K562 (cell line): ENCODE measurements around the gene CTSO. TPM values are rescaled to one million over a fixed set of nuclear protein-coding genes. Genes with fewer than 3 reads are reported as not detected.
"Not testable (repeated sequence)": the region's sequence is repeated elsewhere in the genome, so short reads cannot be mapped to it uniquely, and the experiment has no call there.

Experiments used
- ATAC-seq: fragments of 200-7000 bp; cut with Tn5 transposase; 3 replicates; pipeline ENCODE4 v1.9.1; 2020; ENCODE audit warnings: moderate library complexity
- BruUV-seq: library from RNA; stranded (reverse); fragments of 400-500 nt; replicated peaks from 2 replicates; lab custom pipeline; 2021; lab: Mats Ljungman, UMichigan
- CTCF ChIA-PET: fragments of 300-600 bp; formaldehyde crosslinking; extraction: SDS; loops from one replicate; lab custom pipeline; 2021; ENCODE audit warnings: low intra/inter-chr PET ratio; lab: Yijun Ruan, JAX
- POLR2A ChIA-PET: fragments of 300-600, 350-650 bp; sonication (Branson Sonifier 250); formaldehyde crosslinking; extraction: SDS; loops from one replicate; lab custom pipeline; 2021; ENCODE audit warnings: antibody characterized with exemption, inconsistent platforms; lab: Yijun Ruan, JAX
- DNase-seq, 4 experiments: peaks; one replicate each; pipeline versions ENCODE4 v3.0.0 to v3.0.0-alpha.2; 2011 to 2018; ENCODE audit warnings: low spot score in 3 of 4, mixed read lengths in 3 of 4; ENCODE audit errors: extremely low read depth in 1 of 4
- FAIRE-seq: peaks from 2 replicates; lab custom pipeline; 2011; peaks lifted over from hg19 to GRCh38; lab: Jason Lieb, UNC
- H2AFZ ChIP-seq: 2 replicates; pipeline ENCODE4 v1.6.0; 2011; ENCODE audit warnings: low read depth, low read length, control low read depth, inconsistent platforms
- H3K27ac ChIP-seq: fragments of 200-600 bp; 3 replicates; pipeline ENCODE4 v1.8.0; 2011; ENCODE audit warnings: low read depth, mild to moderate bottlenecking, control low read depth, inconsistent platforms, low read length, moderate library complexity, mixed read lengths; ENCODE audit errors: extremely low read depth
- H3K27me3 ChIP-seq, 2 experiments: fragments of 300-600 bp in 1 of 2; 2 replicates in 1 of 2; 3 replicates in 1 of 2; pipeline versions ENCODE4 v1.6.0 to v1.8.0; 2011; ENCODE audit warnings: inconsistent platforms in 2 of 2, low read length in 2 of 2, mild to moderate bottlenecking in 1 of 2, mixed read lengths in 1 of 2, moderate library complexity in 1 of 2; ENCODE audit not compliant: control insufficient read depth in 2 of 2, insufficient read depth in 2 of 2
- H3K36me3 ChIP-seq: fragments of 300-600 bp; 3 replicates; pipeline ENCODE4 v1.8.0; 2011; ENCODE audit warnings: mild to moderate bottlenecking, low read length, inconsistent platforms; ENCODE audit not compliant: control insufficient read depth, insufficient read depth
- H3K4me1 ChIP-seq, 2 experiments: fragments of 200-600 bp in 1 of 2; replicated peaks in 1 of 2; 2 replicates in 1 of 2; 3 replicates in 1 of 2; pipeline versions ENCODE4 v1.5.1 to v1.8.0; 2011; ENCODE audit warnings: inconsistent platforms in 2 of 2, low read length in 2 of 2, mild to moderate bottlenecking in 1 of 2, mixed read lengths in 1 of 2, moderate library complexity in 1 of 2; ENCODE audit not compliant: control insufficient read depth in 2 of 2, insufficient read depth in 2 of 2
- H3K4me2 ChIP-seq: 2 replicates; pipeline ENCODE4 v1.6.1; 2011; ENCODE audit warnings: low read length, control low read depth, inconsistent platforms, mixed read lengths; ENCODE audit not compliant: insufficient read depth
- H3K4me3 ChIP-seq: fragments of 200-600 bp; sonication (generic), shearing (Covaris generic); 2 replicates; pipeline ENCODE4 v1.5.1; 2016; ENCODE audit warnings: control low read depth, inconsistent platforms
- H3K79me2 ChIP-seq: fragments of 200-600 bp; 3 replicates; pipeline ENCODE4 v1.8.0; 2011; ENCODE audit warnings: low read length, inconsistent platforms; ENCODE audit not compliant: control insufficient read depth, insufficient read depth
- H3K9ac ChIP-seq, 2 experiments: 2 replicates each; pipeline versions ENCODE4 v1.6.0 to v1.6.1; 2011; ENCODE audit warnings: low read depth in 2 of 2, low read length in 2 of 2, control low read depth in 1 of 2, inconsistent platforms in 1 of 2, mild to moderate bottlenecking in 1 of 2, mixed read lengths in 1 of 2; ENCODE audit not compliant: insufficient read depth in 1 of 2
- H3K9me1 ChIP-seq: one replicate; pipeline ENCODE4 v1.6.0; 2011; ENCODE audit warnings: inconsistent platforms, mild to moderate bottlenecking, low read length, moderate library complexity; ENCODE audit not compliant: control insufficient read depth, insufficient read depth
- H3K9me3 ChIP-seq: replicated peaks from 2 replicates; pipeline ENCODE4 v1.5.1; 2011; ENCODE audit warnings: low read depth, low read length, inconsistent platforms; ENCODE audit not compliant: control insufficient read depth, insufficient read depth
- H4K20me1 ChIP-seq: replicated peaks from 2 replicates; pipeline ENCODE4 v1.6.1; 2011; ENCODE audit warnings: low read length, inconsistent platforms, mixed read lengths; ENCODE audit not compliant: control insufficient read depth, insufficient read depth
- ARNT ChIP-seq, 2 experiments: fragments of 450-650 bp; IDR thresholded peaks; 2 replicates each; pipeline ENCODE4 v1.6.1; 2016; ENCODE audit warnings: mild to moderate bottlenecking in 1 of 2
- CBX3 ChIP-seq, 2 experiments: IDR thresholded peaks; 1 replicate in 1 of 2; 2 replicates in 1 of 2; pipeline ENCODE4 v1.6.1; 2012; ENCODE audit warnings: inconsistent platforms in 2 of 2, low read length in 2 of 2, borderline replicate concordance in 1 of 2, control low read depth in 1 of 2
- RBM39 ChIP-seq: fragments of 200-400 bp; formaldehyde crosslinking; optimal IDR thresholded peaks from 2 replicates; pipeline ENCODE3; 2018; ENCODE audit warnings: low read depth, low read length
- SNIP1 ChIP-seq: fragments of 450-650 bp; IDR thresholded peaks from 2 replicates; pipeline ENCODE4 v1.7.1; 2017; ENCODE audit warnings: low read depth, mild to moderate bottlenecking
- STAT5A ChIP-seq: IDR thresholded peaks from 2 replicates; pipeline ENCODE4 v1.6.1; 2012; ENCODE audit warnings: low read length, inconsistent platforms, borderline replicate concordance
- TAL1 ChIP-seq: fragments of 450-650 bp; IDR thresholded peaks from 2 replicates; pipeline ENCODE4 v1.6.1; 2016; ENCODE audit warnings: mild to moderate bottlenecking
- ZNF253 ChIP-seq: fragments of 250-450 bp; sonication (Bioruptor Pico); conservative IDR thresholded peaks from 2 replicates; pipeline ENCODE4 v1.6.1; 2021; ENCODE audit warnings: mild to moderate bottlenecking
- ZNF3 ChIP-seq: fragments of 250-450 bp; sonication (Bioruptor Pico); IDR thresholded peaks from 2 replicates; pipeline ENCODE4 v1.5.0; 2021; ENCODE audit warnings: mild to moderate bottlenecking, moderate library complexity
- ZNF695 ChIP-seq: fragments of 450-650 bp; formaldehyde crosslinking; IDR thresholded peaks from 2 replicates; pipeline ENCODE4 v1.4.0; 2020; ENCODE audit warnings: mild to moderate bottlenecking, moderate library complexity
- WGBS: fragments of 100-300 bp; shearing (Covaris generic); methylation state at CpG from one replicate; pipeline ENCODE4 v1.1.6; 2016; ENCODE audit warnings: low coverage, mixed read lengths; ENCODE audit not compliant: insufficient coverage; ENCODE audit errors: missing lambda C conversion rate; 5-methylcytosine and 5-hydroxymethylcytosine counted together
- in situ Hi-C: fragments of 300-500 bp; cut with MboI; formaldehyde crosslinking; loops from 4 replicates; pipeline ENCODE4 v1.15.0; 2018; ENCODE audit warnings: inconsistent platforms, mixed read lengths
- intact Hi-C: fragments of 100-400 bp; cut with micrococcal nuclease; formaldehyde crosslinking; loops from 2 replicates; pipeline ENCODE4 v1.14.2; 2022
- polyA plus RNA-seq, 8 experiments: library from polyadenylated mRNA; depleted of rRNA in 4 of 8; stranded (reverse) in 5 of 8; unstranded in 3 of 8; fragments of >200 nt; fragmentation: Nextera tagmentation in 2 of 8; fragmentation: Illumina TruSeq in 1 of 8; extraction: Ambion mirVana in 2 of 8; extraction: Trizol in 1 of 8; gene quantifications; 2 replicates each; pipeline versions ENCODE4 v1.2.1 to v1.2.3, GENCODE V29; 2011 to 2014; ENCODE audit warnings: inconsistent platforms in 1 of 8, missing spikeins in 1 of 8
- total RNA-seq, 7 experiments: library from RNA; depleted of rRNA in 6 of 7; stranded (reverse); fragments of >200 nt in 6 of 7; fragmentation: Illumina TruSeq in 2 of 7; extraction: Trizol in 2 of 7; gene quantifications; 2 replicates each; pipeline versions ENCODE4 v1.2.1 to v1.2.3, GENCODE V29; 2011 to 2021; ENCODE audit warnings: low replicate concordance in 1 of 7
- TF ChIP-seq, protein P1 (sequence below): sonication (generic); formaldehyde crosslinking; IDR thresholded peaks from 2 replicates; pipeline ENCODE4 v1.8.0; 2022; ENCODE audit warnings: mild to moderate bottlenecking, missing genetic modification reagents
- TF ChIP-seq, protein P2 (sequence below): IDR thresholded peaks from 2 replicates; pipeline ENCODE4 v1.6.1; 2014; ENCODE audit warnings: antibody characterized with exemption
- TF ChIP-seq, protein P3 (sequence below): fragments of 250-450 bp; sonication (Bioruptor Pico); IDR thresholded peaks from 2 replicates; pipeline ENCODE4 v1.4.0; 2020; ENCODE audit warnings: mild to moderate bottlenecking, moderate library complexity

CTSO gene
- total and polyA plus RNA-seq, 9 of the 15 experiments (the other 6 are each of a cell fraction or from before 2014, with no cell fraction given) = 0.03 to 0.07 (median 0.04) TPM; not detected in 5

DNA sequence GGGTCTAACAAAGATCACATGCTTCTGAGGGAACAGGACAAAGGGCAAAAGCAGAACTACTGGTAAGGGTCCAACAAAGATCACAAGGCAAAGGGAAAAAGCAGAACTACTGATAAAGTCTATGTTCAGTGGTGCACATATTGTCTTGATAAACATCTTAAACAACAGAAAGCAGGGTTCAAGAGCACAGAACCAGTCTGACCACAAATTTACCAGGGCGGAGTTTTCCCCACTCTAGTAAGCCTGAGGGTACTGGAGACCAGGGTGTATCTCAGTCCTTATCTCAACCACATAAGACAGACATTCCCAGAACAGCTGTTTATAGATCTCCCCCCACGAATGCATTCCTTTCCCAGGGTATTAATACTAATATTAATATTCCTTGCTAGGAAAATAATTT is 55.3 kb downstream of the CTSO start:
- H3K9ac ChIP-seq, H3K79me2 ChIP-seq, CTCF ChIA-PET, H3K36me3 ChIP-seq, DNase-seq, H3K27ac ChIP-seq, H3K27me3 ChIP-seq, POLR2A ChIA-PET, H3K4me2 ChIP-seq, H2AFZ ChIP-seq, H3K9me1 ChIP-seq, H3K4me3 ChIP-seq, intact Hi-C loops, BruUV-seq, in situ Hi-C loops, H3K4me1 ChIP-seq, FAIRE-seq, H4K20me1 ChIP-seq, ATAC-seq, H3K9me3 ChIP-seq: not testable (repeated sequence)
- 9% methylated on average over 2 of the region's 2 CpGs for WGBS

DNA sequence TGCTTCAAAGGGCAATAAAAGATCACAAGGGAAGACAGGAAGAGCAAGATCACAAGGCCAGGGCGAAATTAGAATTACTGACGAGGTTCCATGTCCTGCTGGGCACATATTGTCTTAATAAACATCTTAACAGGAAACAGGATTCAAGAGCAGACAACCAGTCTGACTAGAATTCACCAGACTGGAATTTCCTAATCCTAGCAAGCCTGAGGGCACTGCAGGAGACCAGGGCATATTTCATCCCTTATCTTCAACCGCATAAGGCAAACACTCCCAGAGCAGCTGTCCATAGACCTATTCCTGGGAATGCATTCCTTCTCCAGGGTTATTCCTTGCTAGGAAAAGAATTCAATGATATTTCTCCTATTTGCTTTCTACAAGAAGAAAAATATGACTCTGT is 62.6 kb downstream of the CTSO start:
- H3K9me1 ChIP-seq = no peaks in the 10 kb centered on the region
- FAIRE-seq (no peak), ATAC-seq (no peak), DNase-seq (no peak)
- CTCF ChIA-PET = no interaction called here
- H4K20me1 ChIP-seq = no peaks in the 10 kb centered on the region
- no peaks in the 10 kb centered on the region for H3K4me1 ChIP-seq
- WGBS = 3% methylated on average over 3 of the region's 3 CpGs
- no peaks in the 10 kb centered on the region for H3K79me2 ChIP-seq
- H3K9ac ChIP-seq = no peak overlapping the region
- H3K4me2 ChIP-seq = no peak overlapping the region
- intact Hi-C loops (no loop called here), in situ Hi-C loops (no loop called here)
- no peak overlapping the region for H3K4me3 ChIP-seq
- H3K27ac ChIP-seq = no peak overlapping the region
- no peaks in the 10 kb centered on the region for H3K27me3 ChIP-seq
- H3K9me3 ChIP-seq = no peaks in the 10 kb centered on the region
- H3K36me3 ChIP-seq = no peaks in the 10 kb centered on the region
- BruUV-seq = no TSS peak
- no peak overlapping the region for H2AFZ ChIP-seq
- POLR2A ChIA-PET = no interaction called here
- no peak for TF ChIP-seq TAL1
- TF ChIP-seq SNIP1 = no peak
- TF ChIP-seq ZNF253 (CRISPR knock-in tag) = no peak
- no peak for TF ChIP-seq RBM39
- TF ChIP-seq ZNF3 (CRISPR knock-in tag) = no peak
- TF ChIP-seq ARNT (IDR thresholded peaks at IDR 0.05) = no peak
- TF ChIP-seq, protein P1, sequence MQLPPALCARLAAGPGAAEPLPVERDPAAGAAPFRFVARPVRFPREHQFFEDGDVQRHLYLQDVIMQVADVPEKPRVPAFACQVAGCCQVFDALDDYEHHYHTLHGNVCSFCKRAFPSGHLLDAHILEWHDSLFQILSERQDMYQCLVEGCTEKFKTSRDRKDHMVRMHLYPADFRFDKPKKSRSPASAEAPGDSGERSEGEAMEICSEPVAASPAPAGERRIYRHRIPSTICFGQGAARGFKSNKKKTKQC (CRISPR knock-in tag) = no peak
- no peak for TF ChIP-seq CBX3 (IDR thresholded peaks at IDR 0.05; ENCODE audit: borderline replicate concordance in 1 of 2, low read length in 2 of 2)
- TF ChIP-seq, protein P2, sequence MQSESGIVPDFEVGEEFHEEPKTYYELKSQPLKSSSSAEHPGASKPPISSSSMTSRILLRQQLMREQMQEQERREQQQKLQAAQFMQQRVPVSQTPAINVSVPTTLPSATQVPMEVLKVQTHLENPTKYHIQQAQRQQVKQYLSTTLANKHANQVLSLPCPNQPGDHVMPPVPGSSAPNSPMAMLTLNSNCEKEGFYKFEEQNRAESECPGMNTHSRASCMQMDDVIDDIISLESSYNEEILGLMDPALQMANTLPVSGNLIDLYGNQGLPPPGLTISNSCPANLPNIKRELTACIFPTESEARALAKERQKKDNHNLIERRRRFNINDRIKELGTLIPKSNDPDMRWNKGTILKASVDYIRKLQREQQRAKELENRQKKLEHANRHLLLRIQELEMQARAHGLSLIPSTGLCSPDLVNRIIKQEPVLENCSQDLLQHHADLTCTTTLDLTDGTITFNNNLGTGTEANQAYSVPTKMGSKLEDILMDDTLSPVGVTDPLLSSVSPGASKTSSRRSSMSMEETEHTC = no peak
- TF ChIP-seq ZNF695 (CRISPR knock-in tag) = no peak
- no peak for TF ChIP-seq STAT5A
- TF ChIP-seq, protein P3, sequence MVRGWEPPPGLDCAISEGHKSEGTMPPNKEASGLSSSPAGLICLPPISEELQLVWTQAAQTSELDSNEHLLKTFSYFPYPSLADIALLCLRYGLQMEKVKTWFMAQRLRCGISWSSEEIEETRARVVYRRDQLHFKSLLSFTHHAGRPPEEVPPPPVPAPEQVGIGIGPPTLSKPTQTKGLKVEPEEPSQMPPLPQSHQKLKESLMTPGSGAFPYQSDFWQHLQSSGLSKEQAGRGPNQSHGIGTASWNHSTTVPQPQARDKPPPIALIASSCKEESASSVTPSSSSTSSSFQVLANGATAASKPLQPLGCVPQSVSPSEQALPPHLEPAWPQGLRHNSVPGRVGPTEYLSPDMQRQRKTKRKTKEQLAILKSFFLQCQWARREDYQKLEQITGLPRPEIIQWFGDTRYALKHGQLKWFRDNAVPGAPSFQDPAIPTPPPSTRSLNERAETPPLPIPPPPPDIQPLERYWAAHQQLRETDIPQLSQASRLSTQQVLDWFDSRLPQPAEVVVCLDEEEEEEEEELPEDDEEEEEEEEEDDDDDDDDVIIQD (CRISPR knock-in tag) = no peak
